ENCODE data around the gene TMEM63C.

DNA sequence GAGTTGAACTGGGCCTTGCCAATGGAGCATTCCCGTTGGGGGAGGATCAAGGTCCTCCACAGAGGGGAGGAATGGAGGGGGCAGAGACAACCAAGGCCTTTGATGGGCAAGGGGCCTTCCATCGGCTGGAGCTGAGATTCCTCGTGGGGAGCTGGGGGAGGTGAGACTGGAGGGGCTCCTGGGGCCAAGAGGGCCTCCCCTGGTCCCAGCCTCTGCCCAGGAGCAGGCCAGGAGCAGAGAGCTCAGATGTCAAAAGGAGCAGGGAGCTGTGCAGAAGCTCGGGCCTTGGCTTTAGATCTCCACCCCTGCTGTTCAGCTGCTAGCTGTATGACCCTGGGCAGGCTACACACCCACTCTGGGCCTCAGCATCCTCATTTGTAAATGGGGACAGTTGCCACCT lies 24.0 kb downstream of the TMEM63C start:
- TF ChIP-seq POLR2A (IDR thresholded peaks at IDR 0.05; ENCODE audit: low read depth, low read length) (no peak), POLR2AphosphoS5 (IDR thresholded peaks at IDR 0.05; ENCODE audit: insufficient read depth, low read depth, low read length) (no peak), MYC (IDR thresholded peaks at IDR 0.05; ENCODE audit: low read depth, low read length) (no peak), EZH2 (IDR thresholded peaks at IDR 0.05; ENCODE audit: borderline replicate concordance, low read depth, low read length, severe bottlenecking) (no peak), GATA2 (IDR thresholded peaks at IDR 0.05; ENCODE audit: insufficient read depth, insufficient read length, low read depth, low read length) (no peak)
- TF ChIP-seq, protein P1, sequence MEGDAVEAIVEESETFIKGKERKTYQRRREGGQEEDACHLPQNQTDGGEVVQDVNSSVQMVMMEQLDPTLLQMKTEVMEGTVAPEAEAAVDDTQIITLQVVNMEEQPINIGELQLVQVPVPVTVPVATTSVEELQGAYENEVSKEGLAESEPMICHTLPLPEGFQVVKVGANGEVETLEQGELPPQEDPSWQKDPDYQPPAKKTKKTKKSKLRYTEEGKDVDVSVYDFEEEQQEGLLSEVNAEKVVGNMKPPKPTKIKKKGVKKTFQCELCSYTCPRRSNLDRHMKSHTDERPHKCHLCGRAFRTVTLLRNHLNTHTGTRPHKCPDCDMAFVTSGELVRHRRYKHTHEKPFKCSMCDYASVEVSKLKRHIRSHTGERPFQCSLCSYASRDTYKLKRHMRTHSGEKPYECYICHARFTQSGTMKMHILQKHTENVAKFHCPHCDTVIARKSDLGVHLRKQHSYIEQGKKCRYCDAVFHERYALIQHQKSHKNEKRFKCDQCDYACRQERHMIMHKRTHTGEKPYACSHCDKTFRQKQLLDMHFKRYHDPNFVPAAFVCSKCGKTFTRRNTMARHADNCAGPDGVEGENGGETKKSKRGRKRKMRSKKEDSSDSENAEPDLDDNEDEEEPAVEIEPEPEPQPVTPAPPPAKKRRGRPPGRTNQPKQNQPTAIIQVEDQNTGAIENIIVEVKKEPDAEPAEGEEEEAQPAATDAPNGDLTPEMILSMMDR (IDR thresholded peaks at IDR 0.05; ENCODE audit: extremely low read depth in 1 of 2, insufficient read depth in 1 of 2, low read depth in 1 of 2, low read length in 2 of 2) = no peak
- TF ChIP-seq, protein P2, sequence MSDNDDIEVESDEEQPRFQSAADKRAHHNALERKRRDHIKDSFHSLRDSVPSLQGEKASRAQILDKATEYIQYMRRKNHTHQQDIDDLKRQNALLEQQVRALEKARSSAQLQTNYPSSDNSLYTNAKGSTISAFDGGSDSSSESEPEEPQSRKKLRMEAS (IDR thresholded peaks at IDR 0.05; ENCODE audit: insufficient read depth, insufficient read length) = no peak
